ENCODE data around the gene RABGAP1L. TPM values are rescaled to one million over a fixed set of nuclear protein-coding genes. Genes with fewer than 3 reads are reported as not detected.
"Not testable (repeated sequence)": the region's sequence is repeated elsewhere in the genome, so short reads cannot be mapped to it uniquely, and the experiment has no call there.

RABGAP1L gene
- total RNA-seq, 2 experiments from 2014 or later, result 59.8 to 67.6 TPM

GRCh38 chr1:174606471-174606870, 447.2 kb downstream of the RABGAP1L start:
- no peaks in the 10 kb centered on the region for H3K9me3 ChIP-seq (ENCODE audit: control insufficient read depth in 1 of 2, insufficient read depth in 1 of 2, low read length in 2 of 2)
- no peak for TF ChIP-seq CTCF (IDR thresholded peaks at IDR 0.05)
- no peaks in the 10 kb centered on the region for H3K4me1 ChIP-seq (ENCODE audit: insufficient read depth, low read length)
- H3K4me3 ChIP-seq (ENCODE audit: low read length), result no peak overlapping the region
- no peak overlapping the region for H3K27ac Mint-ChIP-seq
- CTCF ChIA-PET, result no interaction called here
- intact Hi-C loops (cut with DNase I, micrococcal nuclease), result no loop called here
- DNase-seq, result no peak
- POLR2A ChIA-PET, result no interaction called here
- no peaks in the 10 kb centered on the region for H3K27me3 ChIP-seq (ENCODE audit: control insufficient read depth in 1 of 2, insufficient read depth in 2 of 2, low read length in 2 of 2)
- H3K4me3 Mint-ChIP-seq, result no peak overlapping the region
- H3K36me3 Mint-ChIP-seq (ENCODE audit: low read depth), result peaks cover 49% of the 10 kb centered on the region
- H3K27me3 Mint-ChIP-seq, result no peaks in the 10 kb centered on the region
- ATAC-seq (ENCODE audit: poor library complexity), result no peak
- H3K9me3 Mint-ChIP-seq, result peaks cover 5% of the 10 kb centered on the region
- H3K4me1 Mint-ChIP-seq (ENCODE audit: low read depth), result no peaks in the 10 kb centered on the region
- no peaks in the 10 kb centered on the region for H3K36me3 ChIP-seq (ENCODE audit: insufficient read depth, low read length)
- H3K27ac ChIP-seq (ENCODE audit: low read depth in 1 of 2, low read length in 2 of 2), result no peak overlapping the region

DNA sequence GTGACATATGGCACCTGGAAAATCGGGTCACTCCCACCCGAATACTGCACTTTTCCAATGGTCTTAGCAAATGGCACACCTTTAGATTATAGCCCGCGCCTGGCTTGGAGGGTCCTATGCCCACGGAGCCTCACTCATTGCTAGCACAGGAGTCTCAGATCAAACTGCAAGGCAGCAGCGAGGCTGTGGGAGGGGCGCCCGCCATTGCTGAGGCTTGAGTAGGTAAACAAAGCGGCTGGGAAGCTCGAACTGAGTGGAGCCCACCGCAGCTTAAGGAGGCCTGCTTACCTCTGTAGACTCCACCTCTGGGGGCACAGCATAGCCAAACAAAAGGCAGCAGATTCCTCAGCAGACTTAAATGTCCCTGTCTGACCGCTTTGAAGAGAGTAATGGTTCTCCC, 458.6 kb downstream of the RABGAP1L start:
- H3K27me3 Mint-ChIP-seq; H3K9me3 ChIP-seq (ENCODE audit: control insufficient read depth in 1 of 2, insufficient read depth in 1 of 2, low read length in 2 of 2); H3K4me3 ChIP-seq (ENCODE audit: low read length); DNase-seq; H3K27ac ChIP-seq (ENCODE audit: low read depth in 1 of 2, low read length in 2 of 2); H3K36me3 ChIP-seq (ENCODE audit: insufficient read depth, low read length); H3K27ac Mint-ChIP-seq; H3K4me1 ChIP-seq (ENCODE audit: insufficient read depth, low read length); H3K27me3 ChIP-seq (ENCODE audit: control insufficient read depth in 1 of 2, insufficient read depth in 2 of 2, low read length in 2 of 2); intact Hi-C loops (cut with DNase I, micrococcal nuclease); ATAC-seq (ENCODE audit: poor library complexity); H3K4me3 Mint-ChIP-seq; H3K9me3 Mint-ChIP-seq; H3K4me1 Mint-ChIP-seq (ENCODE audit: low read depth); CTCF ChIA-PET; POLR2A ChIA-PET: not testable (repeated sequence)
- peaks cover 55% of the 10 kb centered on the region for H3K36me3 Mint-ChIP-seq (ENCODE audit: low read depth)

DNA sequence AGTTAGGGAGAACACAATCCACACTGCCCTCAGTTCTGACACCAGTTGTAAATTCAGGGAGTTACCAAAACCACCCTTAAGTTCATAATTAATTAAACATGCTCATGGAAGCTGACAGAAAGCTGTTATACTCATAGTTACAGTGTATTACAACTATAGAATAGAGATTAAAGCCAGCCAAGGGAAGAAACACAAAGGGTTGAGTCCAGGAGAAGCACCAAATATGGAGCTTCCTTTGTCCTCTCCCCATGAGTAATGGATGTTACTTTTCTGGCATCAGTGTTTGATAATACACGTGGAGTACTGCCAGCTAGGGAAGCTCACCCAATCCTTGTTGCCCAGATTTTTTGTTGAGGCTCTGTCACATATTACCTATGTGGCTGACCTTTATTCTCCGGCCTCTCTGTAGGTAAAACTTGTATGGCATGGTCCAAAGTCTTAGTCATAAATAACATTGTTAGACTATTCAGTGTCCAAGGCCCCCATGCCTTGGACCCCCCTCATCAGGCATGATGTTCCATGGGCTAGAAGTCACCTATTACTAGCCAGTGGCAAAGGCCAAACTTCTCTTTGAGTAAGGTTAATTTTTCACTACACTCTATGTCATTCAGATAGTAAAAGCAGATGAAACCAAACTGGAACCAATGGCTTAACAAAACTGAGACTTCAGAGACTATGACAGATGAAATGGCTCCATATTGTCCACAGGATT, 464.2 kb downstream of the RABGAP1L start:
- no peak overlapping the region for H3K4me3 Mint-ChIP-seq
- H3K9me3 Mint-ChIP-seq, result peaks cover 9% of the 10 kb centered on the region
- Histone ChIP-seq H3K4me1 (ENCODE audit: insufficient read depth, low read length) (no peaks in the 10 kb centered on the region), H3K4me3 (ENCODE audit: low read length) (no peak overlapping the region), H3K27ac (ENCODE audit: low read depth in 1 of 2, low read length in 2 of 2) (no peak overlapping the region), H3K9me3 (ENCODE audit: control insufficient read depth in 1 of 2, insufficient read depth in 1 of 2, low read length in 2 of 2) (no peaks in the 10 kb centered on the region), H3K36me3 (ENCODE audit: insufficient read depth, low read length) (no peaks in the 10 kb centered on the region), H3K27me3 (ENCODE audit: control insufficient read depth in 1 of 2, insufficient read depth in 2 of 2, low read length in 2 of 2) (no peaks in the 10 kb centered on the region)
- no peak for TF ChIP-seq CTCF (IDR thresholded peaks at IDR 0.05)
- H3K36me3 Mint-ChIP-seq (ENCODE audit: low read depth), result peaks cover 45% of the 10 kb centered on the region
- no peaks in the 10 kb centered on the region for H3K4me1 Mint-ChIP-seq (ENCODE audit: low read depth)
- no peak for DNase-seq
- no peak for ATAC-seq (ENCODE audit: poor library complexity)
- intact Hi-C loops (cut with DNase I, micrococcal nuclease), result no loop called here
- no peak overlapping the region for H3K27ac Mint-ChIP-seq
- CTCF ChIA-PET, result no interaction called here
- no peaks in the 10 kb centered on the region for H3K27me3 Mint-ChIP-seq
- POLR2A ChIA-PET, result no interaction called here

Data from CD4-positive, alpha-beta T cell (primary cell).